Activated T-cell treated with anti-CD3 and anti-CD28 coated beads, Interleukin-2, amount 50 U/mL, for 24 hours (primary cell): ENCODE measurements around the gene SIM2.
A peak's percentile ranks its signal among the peaks of the same experiment; 100 is the strongest.

ENCODE experiments used
- DNase-seq: peaks from one replicate; pipeline ENCODE4 v3.0.0-alpha.2; 2020
- H3K27ac Mint-ChIP-seq: 2 replicates; pipeline ENCODE4 v1.8.0; 2020; ENCODE audit warnings: mild to moderate bottlenecking, mixed read lengths
- H3K27me3 Mint-ChIP-seq: 2 replicates; pipeline ENCODE4 v1.8.0; 2020; ENCODE audit warnings: mixed read lengths
- H3K36me3 Mint-ChIP-seq: 2 replicates; pipeline ENCODE4 v1.8.0; 2020; ENCODE audit warnings: low read depth, mixed read lengths
- H3K4me1 Mint-ChIP-seq: 2 replicates; pipeline ENCODE4 v1.8.0; 2020; ENCODE audit warnings: low read depth, mixed read lengths
- H3K4me3 Mint-ChIP-seq: 2 replicates; pipeline ENCODE4 v1.8.0; 2020; ENCODE audit warnings: mild to moderate bottlenecking, moderate library complexity, mixed read lengths
- H3K9me3 Mint-ChIP-seq: 2 replicates; pipeline ENCODE4 v1.8.0; 2020; ENCODE audit warnings: mixed read lengths

The SIM2 gene

DNA sequence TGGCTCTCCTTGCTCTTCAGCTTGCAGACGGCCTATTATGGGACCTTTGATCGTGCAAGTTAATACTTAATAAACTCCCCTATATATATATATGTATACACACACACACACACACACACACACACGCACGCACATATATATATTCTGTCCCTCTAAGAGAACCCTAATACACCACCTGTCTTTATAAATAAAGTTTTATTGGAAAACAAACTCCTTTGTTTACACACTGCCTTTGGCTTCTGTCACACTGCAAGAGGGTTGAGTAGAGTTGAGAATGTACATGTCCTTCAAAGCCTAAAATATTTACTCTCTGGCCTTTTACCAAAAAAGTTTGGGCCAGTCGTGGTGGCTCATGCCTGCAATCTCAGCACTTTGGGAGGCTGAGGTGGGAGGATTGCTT, 26.2 kb upstream of the SIM2 start:
- Mint-ChIP-seq H3K27me3 (peaks cover 43% of the 10 kb centered on the region), H3K27ac (no peak overlapping the region), H3K9me3 (no peaks in the 10 kb centered on the region), H3K4me3 (no peak overlapping the region), H3K4me1 (no peaks in the 10 kb centered on the region), H3K36me3 (no peaks in the 10 kb centered on the region)
- DNase-seq = no peak

DNA sequence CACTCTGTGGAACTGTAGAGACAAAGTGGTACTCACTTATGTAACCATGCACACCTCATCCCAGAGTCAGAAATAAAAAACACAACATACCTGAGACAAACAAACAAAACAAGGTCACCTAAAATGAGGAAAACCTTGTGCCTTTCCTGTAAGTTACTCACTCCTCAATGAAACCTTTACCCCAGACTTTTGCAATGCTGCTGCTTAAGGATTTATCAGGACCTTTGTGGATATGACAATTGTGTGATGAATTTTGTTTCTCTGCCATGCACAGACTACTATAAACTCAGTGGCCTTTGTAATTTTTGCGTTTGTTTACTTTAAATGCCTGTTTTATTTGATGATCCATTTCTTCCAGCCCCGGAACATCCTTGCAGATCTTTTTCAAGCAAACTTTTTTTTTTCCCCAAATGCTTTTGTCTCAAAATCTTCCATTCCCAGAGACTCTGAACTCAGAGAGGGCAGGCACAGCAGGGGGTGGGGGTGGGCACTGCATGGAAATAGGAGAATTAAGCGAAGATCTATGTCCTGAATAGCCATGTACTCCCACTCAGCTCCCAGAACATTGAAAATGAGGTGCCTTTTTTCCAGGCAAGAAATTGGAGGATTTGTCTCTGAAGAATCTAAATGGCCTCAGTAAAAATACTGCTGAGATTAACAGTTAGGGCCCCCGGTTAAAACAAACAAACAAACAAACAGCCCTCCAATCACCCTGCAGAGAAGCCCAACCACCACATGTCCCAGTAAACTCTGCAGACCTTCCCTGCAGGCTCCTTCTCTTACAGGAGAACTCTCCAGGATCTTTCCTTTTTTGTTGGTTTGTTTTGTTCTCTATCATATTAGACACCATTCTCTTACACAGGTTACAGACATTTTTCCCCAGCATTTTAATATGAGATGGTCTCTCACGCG, 22.6 kb upstream of the SIM2 start:
- no peak overlapping the region for H3K27ac Mint-ChIP-seq
- H3K9me3 Mint-ChIP-seq = peaks cover 13% of the 10 kb centered on the region
- H3K4me3 Mint-ChIP-seq = no peak overlapping the region
- no peaks in the 10 kb centered on the region for H3K36me3 Mint-ChIP-seq
- DNase-seq = no peak
- H3K4me1 Mint-ChIP-seq = no peaks in the 10 kb centered on the region
- H3K27me3 Mint-ChIP-seq = peaks cover 55% of the 10 kb centered on the region

DNA sequence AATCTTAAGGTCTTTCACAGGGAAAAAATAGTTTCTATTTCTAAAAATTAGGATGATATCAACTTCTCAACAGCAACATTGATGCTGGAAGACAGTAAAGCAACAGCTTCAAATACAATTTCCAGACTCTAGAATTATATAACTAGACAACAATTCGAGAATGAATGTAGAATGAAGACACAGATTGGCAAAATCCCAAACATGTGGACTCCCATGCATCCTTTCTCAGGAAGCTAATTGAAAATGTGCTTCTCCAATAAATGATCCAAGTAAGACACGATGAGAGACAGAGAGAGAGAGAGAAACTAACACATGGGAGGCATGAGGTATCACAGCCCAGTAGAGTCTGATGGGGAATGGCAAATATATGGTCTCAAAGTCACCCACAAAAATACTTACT, 21.5 kb upstream of the SIM2 start:
- Mint-ChIP-seq H3K27ac (no peak overlapping the region), H3K4me3 (no peak overlapping the region), H3K9me3 (peaks cover 20% of the 10 kb centered on the region), H3K36me3 (no peaks in the 10 kb centered on the region), H3K4me1 (no peaks in the 10 kb centered on the region), H3K27me3 (peaks cover 61% of the 10 kb centered on the region)
- no peak for DNase-seq

DNA sequence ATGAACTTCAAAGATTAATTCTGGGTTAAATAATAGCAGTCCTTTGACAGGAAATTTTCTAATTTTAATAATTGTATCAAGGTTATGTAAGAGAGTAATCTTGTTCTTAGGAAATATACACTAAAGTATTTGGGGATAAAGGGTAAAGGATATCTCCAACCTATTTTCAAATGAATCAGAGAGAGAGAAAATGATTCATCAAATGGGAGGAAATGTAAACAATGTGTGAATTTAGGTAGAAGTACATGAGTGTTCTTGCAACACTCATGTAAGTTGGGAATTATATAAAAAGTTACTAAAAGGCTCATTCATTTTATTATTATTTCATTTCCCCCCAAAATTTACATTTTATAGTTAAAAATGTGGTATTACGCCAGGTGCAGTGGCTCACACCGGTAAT, 20.4 kb upstream of the SIM2 start:
- Mint-ChIP-seq H3K9me3 (peaks cover 20% of the 10 kb centered on the region), H3K27ac (no peak overlapping the region), H3K4me3 (no peak overlapping the region), H3K4me1 (no peaks in the 10 kb centered on the region), H3K36me3 (no peaks in the 10 kb centered on the region), H3K27me3 (peaks cover 72% of the 10 kb centered on the region)
- DNase-seq = no peak

DNA sequence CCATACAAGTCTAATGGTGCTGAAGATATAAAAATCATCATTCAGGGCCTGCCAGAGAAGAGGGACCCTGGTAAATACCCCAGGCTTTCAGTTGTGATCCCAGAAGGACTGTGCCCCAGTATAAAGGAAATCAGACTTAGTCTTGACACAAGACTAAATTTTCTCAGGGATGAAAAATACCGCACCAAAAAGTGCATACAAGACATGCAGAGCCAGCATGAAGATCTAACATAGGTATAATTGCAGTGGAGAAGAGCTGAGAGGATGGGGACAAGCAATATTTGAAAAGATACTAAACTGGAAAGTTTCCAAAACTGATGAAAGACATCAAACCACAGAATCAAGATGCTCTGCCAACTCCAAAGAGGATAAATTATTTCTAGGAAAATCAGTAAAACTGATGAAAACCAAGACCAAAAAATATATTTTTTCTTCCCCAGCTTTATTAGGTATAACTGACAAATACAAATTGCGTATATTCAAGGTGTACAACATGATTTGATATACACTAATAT, 17.7 kb upstream of the SIM2 start:
- Mint-ChIP-seq H3K4me3 (no peak overlapping the region), H3K9me3 (peaks cover 20% of the 10 kb centered on the region), H3K36me3 (no peaks in the 10 kb centered on the region), H3K4me1 (no peaks in the 10 kb centered on the region), H3K27me3 (peaks cover 79% of the 10 kb centered on the region), H3K27ac (no peak overlapping the region)
- no peak for DNase-seq

DNA sequence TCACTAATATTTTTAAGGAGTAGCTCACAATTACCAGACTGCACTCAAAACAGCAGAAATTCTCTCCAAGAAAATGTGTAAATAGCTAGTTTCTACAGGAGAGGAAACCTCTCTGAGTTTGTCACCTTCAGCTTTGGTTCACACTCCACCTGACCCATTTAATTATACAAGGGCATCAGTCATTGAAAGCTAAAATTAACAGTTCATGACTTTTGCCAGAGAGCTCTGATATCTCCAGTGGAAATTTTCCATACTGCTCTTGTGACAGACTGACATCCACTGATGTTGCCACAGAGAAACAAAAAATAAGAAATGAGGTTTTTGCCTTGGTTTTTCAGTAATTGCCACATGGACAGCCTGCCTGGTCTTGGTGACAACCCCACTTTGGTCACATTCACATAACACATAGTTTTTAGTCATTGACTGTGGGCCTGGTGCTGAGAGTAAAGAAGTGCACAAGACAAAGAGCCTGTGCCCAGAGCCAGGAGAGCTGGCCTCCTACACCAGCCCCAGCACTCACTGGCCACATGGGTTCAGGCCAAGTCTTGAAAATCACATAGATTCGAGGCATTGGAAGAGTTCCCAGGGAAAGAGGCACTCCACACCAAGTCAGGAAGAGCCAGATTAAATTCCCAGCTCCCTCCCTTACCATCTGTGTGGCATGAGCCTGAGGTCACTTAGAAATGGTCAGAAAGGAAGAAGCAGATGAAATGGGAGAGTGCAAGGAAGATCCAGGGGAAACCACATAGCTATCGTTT, 13.8 kb upstream of the SIM2 start:
- H3K27ac Mint-ChIP-seq = no peak overlapping the region
- peaks cover 85% of the 10 kb centered on the region for H3K27me3 Mint-ChIP-seq
- H3K9me3 Mint-ChIP-seq = peaks cover 15% of the 10 kb centered on the region
- no peak for DNase-seq
- no peaks in the 10 kb centered on the region for H3K36me3 Mint-ChIP-seq
- no peaks in the 10 kb centered on the region for H3K4me1 Mint-ChIP-seq
- no peak overlapping the region for H3K4me3 Mint-ChIP-seq

DNA sequence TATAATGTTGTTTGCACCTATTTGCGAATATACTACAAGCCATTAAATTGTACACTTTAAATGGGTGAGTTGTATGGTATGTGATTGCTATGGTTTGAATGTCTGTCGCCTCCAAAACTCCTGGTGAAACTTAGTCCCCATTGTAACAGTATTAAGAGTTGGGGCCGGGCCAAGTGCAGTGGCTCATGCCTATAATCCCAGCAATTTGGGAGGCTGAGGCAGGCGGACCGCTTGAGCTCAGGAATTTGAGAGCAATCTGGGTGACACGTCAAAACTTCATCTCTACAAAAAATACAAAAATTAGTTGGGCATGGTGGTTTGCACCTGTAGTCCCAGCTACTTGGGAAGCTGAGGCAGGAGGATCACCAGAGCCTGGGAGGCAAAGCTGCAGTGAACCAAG, 12.0 kb upstream of the SIM2 start:
- DNase-seq = no peak
- Mint-ChIP-seq H3K4me3 (no peak overlapping the region), H3K27ac (no peak overlapping the region), H3K36me3 (no peaks in the 10 kb centered on the region), H3K9me3 (no peaks in the 10 kb centered on the region), H3K27me3 (peaks cover 85% of the 10 kb centered on the region), H3K4me1 (peaks cover 2% of the 10 kb centered on the region)

DNA sequence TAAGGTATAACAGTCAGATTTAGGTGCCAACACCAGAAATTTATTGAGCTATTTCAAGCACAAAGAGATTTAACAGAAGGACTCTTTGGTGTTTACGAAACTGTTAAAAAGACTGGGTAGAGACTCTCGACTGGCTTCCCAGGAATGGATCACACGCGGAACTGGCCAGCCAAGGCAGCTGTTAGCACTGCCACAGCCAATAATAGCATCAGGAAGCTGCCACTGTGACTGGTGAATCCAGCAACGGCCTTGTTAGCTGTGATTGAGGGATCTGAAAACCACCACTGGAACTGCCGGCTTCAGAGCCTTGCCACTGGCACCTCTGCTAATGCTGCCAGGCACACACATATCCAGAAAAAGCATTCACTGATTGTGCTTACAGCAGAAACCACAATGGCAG, 10.6 kb upstream of the SIM2 start:
- DNase-seq = no peak
- peaks cover 86% of the 10 kb centered on the region for H3K27me3 Mint-ChIP-seq
- H3K27ac Mint-ChIP-seq = no peak overlapping the region
- H3K9me3 Mint-ChIP-seq = no peaks in the 10 kb centered on the region
- no peaks in the 10 kb centered on the region for H3K36me3 Mint-ChIP-seq
- no peak overlapping the region for H3K4me3 Mint-ChIP-seq
- peaks cover 8% of the 10 kb centered on the region for H3K4me1 Mint-ChIP-seq

DNA sequence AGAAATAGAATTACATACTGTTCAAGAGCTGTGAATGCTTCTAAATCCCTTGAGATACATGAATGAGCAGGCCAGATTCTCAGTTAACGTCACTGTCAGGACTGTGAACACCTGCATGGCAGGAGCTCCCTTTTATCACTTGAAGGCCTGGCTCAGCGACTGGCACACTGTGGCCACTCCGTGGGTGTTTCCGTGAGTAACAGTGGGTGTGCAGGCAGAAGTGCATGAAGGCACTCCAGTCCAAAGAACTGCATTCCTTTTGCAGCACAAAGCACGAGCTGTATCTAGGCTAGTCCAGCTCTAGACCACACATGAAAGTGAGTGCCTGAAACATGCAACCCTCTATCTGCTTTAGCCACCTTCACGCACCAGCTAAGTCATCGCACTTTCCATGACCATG, 9.6 kb upstream of the SIM2 start:
- Mint-ChIP-seq H3K4me3 (no peak overlapping the region), H3K27me3 (peaks cover 86% of the 10 kb centered on the region), H3K9me3 (no peaks in the 10 kb centered on the region), H3K27ac (no peak overlapping the region), H3K36me3 (no peaks in the 10 kb centered on the region), H3K4me1 (peaks cover 12% of the 10 kb centered on the region)
- DNase-seq = no peak

DNA sequence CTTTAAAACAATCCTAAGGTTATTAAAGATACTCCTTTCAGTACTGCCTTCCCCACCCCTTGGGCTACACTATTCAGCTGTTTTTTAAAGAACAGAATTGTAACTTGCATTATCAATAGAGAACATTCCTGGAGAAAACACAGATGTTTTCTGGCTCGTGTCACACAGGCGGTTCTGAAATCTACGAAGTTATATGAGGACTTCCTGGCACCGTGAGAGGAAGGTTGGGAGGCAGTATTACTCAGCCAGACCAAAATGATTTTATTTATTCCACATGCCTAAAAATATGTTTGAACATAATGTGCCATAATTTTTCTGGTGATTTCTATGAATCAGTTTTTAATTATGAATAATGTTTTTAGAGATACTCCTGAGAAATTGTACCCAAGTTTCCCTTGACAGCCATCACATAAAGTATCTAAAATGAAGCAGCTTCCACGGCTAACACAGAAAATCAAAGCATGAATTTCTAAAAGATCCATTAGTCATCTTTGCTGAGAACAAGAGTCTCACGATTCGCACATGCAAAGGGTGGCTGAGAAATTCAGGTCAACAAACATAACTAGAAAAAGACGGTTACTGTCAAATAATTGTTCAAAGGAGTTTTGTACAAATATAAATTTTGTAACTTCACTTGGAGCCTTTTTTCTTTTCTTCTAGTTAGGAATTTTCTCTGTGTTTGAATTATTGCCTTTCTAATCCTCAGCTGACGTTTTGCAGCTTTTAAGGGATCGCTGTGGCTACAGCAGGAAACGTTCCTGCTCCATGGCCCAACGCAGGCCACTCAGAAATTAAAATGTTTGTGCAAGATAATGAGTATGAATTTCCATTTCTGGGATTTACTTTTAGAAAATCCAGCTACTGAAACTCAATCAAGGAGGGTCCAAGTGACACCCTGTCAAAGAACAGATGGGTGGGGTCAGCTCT, 8.0 kb upstream of the SIM2 start:
- no peak for DNase-seq
- Mint-ChIP-seq H3K27me3 (peaks cover 91% of the 10 kb centered on the region), H3K4me1 (peaks cover 12% of the 10 kb centered on the region)

DNA sequence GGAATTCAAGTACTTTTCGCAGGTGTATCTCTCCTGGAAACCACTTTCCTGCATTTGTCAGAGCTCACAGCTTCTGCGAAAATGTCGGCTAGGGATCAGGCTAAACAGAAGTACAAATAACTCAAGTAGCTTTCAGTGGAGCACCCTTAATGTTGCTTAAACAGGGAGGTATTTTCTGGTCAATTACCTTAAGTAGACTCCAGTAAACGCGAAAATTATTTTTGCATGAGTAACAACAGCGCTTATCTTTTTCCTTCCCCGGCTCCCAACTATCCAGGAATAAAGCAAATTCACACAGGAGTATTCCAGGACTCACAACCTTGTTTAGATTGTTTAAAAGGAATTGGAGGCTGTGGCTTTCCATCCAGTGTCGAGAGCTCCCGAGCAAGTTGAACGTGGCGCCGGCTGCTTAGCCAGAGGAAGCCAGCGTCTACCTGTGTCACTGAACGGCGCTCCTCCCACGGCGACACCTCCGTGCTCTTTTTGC, 7.3 kb upstream of the SIM2 start:
- H3K27me3 Mint-ChIP-seq = peaks cover 97% of the 10 kb centered on the region
- no peaks in the 10 kb centered on the region for H3K36me3 Mint-ChIP-seq
- H3K27ac Mint-ChIP-seq = no peak overlapping the region
- no peak overlapping the region for H3K4me3 Mint-ChIP-seq
- no peaks in the 10 kb centered on the region for H3K9me3 Mint-ChIP-seq
- no peak for DNase-seq
- H3K4me1 Mint-ChIP-seq = peaks cover 15% of the 10 kb centered on the region

More for the DNA sequence above, 8.0 kb upstream of the SIM2 start:
- no peaks in the 10 kb centered on the region for H3K9me3 Mint-ChIP-seq
- H3K36me3 Mint-ChIP-seq = no peaks in the 10 kb centered on the region
- no peak overlapping the region for H3K27ac Mint-ChIP-seq
- no peak overlapping the region for H3K4me3 Mint-ChIP-seq

DNA sequence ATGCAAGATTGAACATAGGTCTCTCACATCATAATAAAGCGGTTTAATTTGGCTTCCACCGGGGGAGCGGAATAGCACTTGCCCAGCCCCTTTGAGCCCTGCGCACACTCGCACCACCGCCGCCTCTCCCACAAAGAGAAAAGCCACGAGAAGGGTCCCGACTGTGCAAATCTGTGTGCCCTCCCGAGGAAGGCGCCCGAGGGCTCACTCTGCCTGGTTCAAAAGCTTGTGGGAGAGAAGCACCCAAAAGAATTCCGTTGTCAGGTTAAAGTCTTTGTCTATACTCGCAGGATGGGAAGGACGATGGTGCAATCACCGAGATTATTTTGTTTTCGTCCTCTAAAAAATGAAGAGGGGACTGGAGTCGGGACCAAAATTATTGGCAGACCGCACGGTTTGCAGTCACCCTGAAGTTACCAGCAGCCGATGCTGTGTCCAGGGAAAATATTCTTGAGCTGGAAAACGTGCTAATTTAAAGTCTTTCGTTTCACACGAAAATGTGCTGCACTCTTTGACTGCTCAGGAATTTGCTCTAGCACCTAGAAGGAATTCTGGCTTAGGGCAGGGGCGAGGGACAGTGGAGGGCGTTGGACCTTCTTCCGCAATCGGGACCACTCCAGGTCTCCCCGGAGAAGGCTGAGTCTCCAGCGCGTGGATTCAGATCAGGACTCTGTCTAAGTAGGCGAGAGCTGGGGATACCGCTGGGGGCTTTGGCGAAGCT, 6.6 kb upstream of the SIM2 start:
- Mint-ChIP-seq H3K27me3 (peaks cover 96% of the 10 kb centered on the region), H3K4me3 (peak overlapping the region; percentile 18), H3K9me3 (no peaks in the 10 kb centered on the region), H3K36me3 (no peaks in the 10 kb centered on the region), H3K4me1 (peaks cover 15% of the 10 kb centered on the region), H3K27ac (peak overlapping the region; percentile 22)
- no peak for DNase-seq

DNA sequence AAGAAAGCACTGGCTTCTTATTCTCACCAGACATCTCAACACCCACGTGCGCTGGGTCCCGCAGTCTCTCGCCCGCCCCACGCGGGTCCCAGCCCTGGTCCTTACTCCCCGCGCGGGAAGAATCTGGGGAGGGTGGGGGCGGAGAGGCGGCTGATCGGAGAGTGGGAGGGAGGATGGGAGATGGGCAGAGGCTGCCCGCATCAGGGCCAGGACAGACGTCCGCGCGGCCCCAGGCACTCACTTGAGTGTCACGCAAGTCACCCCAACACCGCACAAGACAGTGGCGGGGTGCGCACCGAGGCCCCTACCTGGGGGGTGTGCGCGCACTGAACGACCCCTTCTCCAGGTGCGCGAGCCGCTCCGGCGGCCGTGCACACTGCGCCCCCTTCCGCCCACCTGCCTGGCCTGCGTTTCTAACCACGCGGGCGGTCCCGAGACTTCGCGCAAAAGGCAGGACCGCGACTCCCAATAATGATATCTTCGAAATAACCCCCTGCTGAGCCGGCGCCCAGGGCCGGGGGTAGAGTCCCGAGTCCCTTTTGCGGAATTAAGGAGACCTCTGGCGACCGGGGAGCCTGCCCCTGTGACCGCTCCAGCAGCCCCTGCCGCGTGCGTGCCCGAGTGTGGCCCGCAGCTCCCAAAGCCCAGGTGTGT, 6.0 kb upstream of the SIM2 start:
- no peak for DNase-seq
- Mint-ChIP-seq H3K9me3 (no peaks in the 10 kb centered on the region), H3K36me3 (no peaks in the 10 kb centered on the region), H3K27me3 (peaks cover 96% of the 10 kb centered on the region), H3K4me1 (peaks cover 17% of the 10 kb centered on the region), H3K27ac (peak overlapping the region; percentile 22), H3K4me3 (no peak overlapping the region)
